ENCODE data around the gene MRPL4. TPM values are rescaled to one million over a fixed set of nuclear protein-coding genes. Genes with fewer than 3 reads are reported as not detected.

MRPL4 gene
- total and polyA plus RNA-seq, 10 of the 15 experiments (the other 5 are each of a cell fraction or from before 2014, with no cell fraction given), result 0.79 to 221 (median 112) TPM

DNA sequence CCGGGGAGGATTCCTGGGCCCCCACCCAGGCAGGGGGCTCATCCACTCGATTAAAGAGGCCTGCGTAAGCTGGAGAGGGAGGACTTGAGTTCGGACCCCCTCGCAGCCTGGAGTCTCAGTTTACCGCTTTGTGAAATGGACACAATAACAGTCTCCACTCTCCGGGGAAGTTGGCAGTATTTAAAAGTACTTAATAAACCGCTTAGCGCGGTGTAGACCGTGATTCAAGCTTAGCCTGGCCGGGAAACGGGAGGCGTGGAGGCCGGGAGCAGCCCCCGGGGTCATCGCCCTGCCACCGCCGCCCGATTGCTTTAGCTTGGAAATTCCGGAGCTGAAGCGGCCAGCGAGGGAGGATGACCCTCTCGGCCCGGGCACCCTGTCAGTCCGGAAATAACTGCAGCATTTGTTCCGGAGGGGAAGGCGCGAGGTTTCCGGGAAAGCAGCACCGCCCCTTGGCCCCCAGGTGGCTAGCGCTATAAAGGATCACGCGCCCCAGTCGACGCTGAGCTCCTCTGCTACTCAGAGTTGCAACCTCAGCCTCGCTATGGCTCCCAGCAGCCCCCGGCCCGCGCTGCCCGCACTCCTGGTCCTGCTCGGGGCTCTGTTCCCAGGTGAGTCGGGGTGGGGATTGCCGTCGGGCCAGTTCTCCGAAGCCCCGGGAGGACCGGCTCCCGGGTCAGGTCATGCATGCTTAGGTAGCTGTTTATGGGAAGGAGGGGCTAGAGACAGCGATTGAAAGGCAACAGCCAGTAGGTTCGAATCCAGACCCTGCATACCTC is 18.8 kb downstream of the MRPL4 start, which contains the start of gene ICAM1 (continued):
- 0 out of 2 replicates have a peak, but pooled peaks have one; percentile 53 for TF ChIP-seq SIN3A (IDR thresholded peaks at IDR 0.05; ENCODE audit: low read depth, low read length)
- TF ChIP-seq, protein P1, sequence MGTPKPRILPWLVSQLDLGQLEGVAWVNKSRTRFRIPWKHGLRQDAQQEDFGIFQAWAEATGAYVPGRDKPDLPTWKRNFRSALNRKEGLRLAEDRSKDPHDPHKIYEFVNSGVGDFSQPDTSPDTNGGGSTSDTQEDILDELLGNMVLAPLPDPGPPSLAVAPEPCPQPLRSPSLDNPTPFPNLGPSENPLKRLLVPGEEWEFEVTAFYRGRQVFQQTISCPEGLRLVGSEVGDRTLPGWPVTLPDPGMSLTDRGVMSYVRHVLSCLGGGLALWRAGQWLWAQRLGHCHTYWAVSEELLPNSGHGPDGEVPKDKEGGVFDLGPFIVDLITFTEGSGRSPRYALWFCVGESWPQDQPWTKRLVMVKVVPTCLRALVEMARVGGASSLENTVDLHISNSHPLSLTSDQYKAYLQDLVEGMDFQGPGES (IDR thresholded peaks at IDR 0.05), result no peak
- TF ChIP-seq, protein P2, sequence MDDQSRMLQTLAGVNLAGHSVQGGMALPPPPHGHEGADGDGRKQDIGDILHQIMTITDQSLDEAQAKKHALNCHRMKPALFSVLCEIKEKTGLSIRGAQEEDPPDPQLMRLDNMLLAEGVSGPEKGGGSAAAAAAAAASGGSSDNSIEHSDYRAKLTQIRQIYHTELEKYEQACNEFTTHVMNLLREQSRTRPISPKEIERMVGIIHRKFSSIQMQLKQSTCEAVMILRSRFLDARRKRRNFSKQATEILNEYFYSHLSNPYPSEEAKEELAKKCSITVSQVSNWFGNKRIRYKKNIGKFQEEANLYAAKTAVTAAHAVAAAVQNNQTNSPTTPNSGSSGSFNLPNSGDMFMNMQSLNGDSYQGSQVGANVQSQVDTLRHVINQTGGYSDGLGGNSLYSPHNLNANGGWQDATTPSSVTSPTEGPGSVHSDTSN (IDR thresholded peaks at IDR 0.05; ENCODE audit: insufficient replicate concordance, low read depth, low read length), result peak; percentile 41
- no peak for TF ChIP-seq EZH2 (IDR thresholded peaks at IDR 0.05; ENCODE audit: borderline replicate concordance, control insufficient read depth, low read depth, low read length)
- TF ChIP-seq, protein P3, sequence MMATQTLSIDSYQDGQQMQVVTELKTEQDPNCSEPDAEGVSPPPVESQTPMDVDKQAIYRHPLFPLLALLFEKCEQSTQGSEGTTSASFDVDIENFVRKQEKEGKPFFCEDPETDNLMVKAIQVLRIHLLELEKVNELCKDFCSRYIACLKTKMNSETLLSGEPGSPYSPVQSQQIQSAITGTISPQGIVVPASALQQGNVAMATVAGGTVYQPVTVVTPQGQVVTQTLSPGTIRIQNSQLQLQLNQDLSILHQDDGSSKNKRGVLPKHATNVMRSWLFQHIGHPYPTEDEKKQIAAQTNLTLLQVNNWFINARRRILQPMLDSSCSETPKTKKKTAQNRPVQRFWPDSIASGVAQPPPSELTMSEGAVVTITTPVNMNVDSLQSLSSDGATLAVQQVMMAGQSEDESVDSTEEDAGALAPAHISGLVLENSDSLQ (IDR thresholded peaks at IDR 0.05), result no peak
- no peak for TF ChIP-seq FOXK2 (IDR thresholded peaks at IDR 0.05)
- no peak; the same call in 1 of the 2 replicates for TF ChIP-seq ZBED1 (IDR thresholded peaks at IDR 0.05; ENCODE audit: borderline replicate concordance)
- TF ChIP-seq, protein P4, sequence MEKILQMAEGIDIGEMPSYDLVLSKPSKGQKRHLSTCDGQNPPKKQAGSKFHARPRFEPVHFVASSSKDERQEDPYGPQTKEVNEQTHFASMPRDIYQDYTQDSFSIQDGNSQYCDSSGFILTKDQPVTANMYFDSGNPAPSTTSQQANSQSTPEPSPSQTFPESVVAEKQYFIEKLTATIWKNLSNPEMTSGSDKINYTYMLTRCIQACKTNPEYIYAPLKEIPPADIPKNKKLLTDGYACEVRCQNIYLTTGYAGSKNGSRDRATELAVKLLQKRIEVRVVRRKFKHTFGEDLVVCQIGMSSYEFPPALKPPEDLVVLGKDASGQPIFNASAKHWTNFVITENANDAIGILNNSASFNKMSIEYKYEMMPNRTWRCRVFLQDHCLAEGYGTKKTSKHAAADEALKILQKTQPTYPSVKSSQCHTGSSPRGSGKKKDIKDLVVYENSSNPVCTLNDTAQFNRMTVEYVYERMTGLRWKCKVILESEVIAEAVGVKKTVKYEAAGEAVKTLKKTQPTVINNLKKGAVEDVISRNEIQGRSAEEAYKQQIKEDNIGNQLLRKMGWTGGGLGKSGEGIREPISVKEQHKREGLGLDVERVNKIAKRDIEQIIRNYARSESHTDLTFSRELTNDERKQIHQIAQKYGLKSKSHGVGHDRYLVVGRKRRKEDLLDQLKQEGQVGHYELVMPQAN (conservative IDR thresholded peaks at IDR 0.05), result peak; percentile 85
- no peak; the same call in 1 of the 2 replicates for TF ChIP-seq ATF7 (IDR thresholded peaks at IDR 0.05; ENCODE audit: low read depth)
- peak; percentile 47 for TF ChIP-seq SP1 (IDR thresholded peaks at IDR 0.05; ENCODE audit: low read depth, low read length)
- TF ChIP-seq TAF1 (IDR thresholded peaks at IDR 0.05; ENCODE audit: borderline replicate concordance, low read depth, low read length), result peak; percentile 87
- TF ChIP-seq ZNF622 (IDR thresholded peaks at IDR 0.05), result no peak
- TF ChIP-seq CREM (IDR thresholded peaks at IDR 0.05; ENCODE audit: low read depth), result peak; percentile 37
- TF ChIP-seq, protein P5, sequence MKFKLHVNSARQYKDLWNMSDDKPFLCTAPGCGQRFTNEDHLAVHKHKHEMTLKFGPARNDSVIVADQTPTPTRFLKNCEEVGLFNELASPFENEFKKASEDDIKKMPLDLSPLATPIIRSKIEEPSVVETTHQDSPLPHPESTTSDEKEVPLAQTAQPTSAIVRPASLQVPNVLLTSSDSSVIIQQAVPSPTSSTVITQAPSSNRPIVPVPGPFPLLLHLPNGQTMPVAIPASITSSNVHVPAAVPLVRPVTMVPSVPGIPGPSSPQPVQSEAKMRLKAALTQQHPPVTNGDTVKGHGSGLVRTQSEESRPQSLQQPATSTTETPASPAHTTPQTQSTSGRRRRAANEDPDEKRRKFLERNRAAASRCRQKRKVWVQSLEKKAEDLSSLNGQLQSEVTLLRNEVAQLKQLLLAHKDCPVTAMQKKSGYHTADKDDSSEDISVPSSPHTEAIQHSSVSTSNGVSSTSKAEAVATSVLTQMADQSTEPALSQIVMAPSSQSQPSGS (IDR thresholded peaks at IDR 0.05; ENCODE audit: low read length), result no peak
- no peak; the same call in 1 of the 2 replicates for TF ChIP-seq LARP7 (IDR thresholded peaks at IDR 0.05)

Data from GM12878 (cell line).